Sigmoid colon (tissue), 7 donors: ENCODE results near the gene AUTS2. TPM values are rescaled to one million over a fixed set of nuclear protein-coding genes. Genes with fewer than 3 reads are reported as not detected.

Experiments used
- DNase-seq: peaks from one replicate; pipeline ENCODE4 v3.0.0-alpha.2; 2019
- H3K27ac ChIP-seq, 4 donors: fragments of 200-600 bp; sonication (generic); one replicate each; pipeline ENCODE4 v1.5.1; 2016 to 2019; ENCODE audit warnings: mild to moderate bottlenecking in 1 of 4
- H3K27me3 ChIP-seq, 3 donors: fragments of 200-600 bp; sonication (generic); one replicate each; pipeline ENCODE4 v1.5.1; 2019; ENCODE audit warnings: mild to moderate bottlenecking in 1 of 3
- H3K36me3 ChIP-seq, 4 donors: fragments of 200-600 bp; sonication (generic); one replicate each; pipeline ENCODE4 v1.5.1; 2016 to 2019
- H3K4me1 ChIP-seq, 4 donors: fragments of 200-600 bp; sonication (generic); one replicate each; pipeline ENCODE4 v1.5.1; 2017 to 2019
- H3K4me3 ChIP-seq, 4 donors: fragments of 200-600 bp; sonication (generic); one replicate each; pipeline ENCODE4 v1.5.1; 2017 to 2019; ENCODE audit warnings: mild to moderate bottlenecking in 2 of 4, moderate library complexity in 1 of 4
- H3K9me3 ChIP-seq, 4 donors: fragments of 200-600 bp in 3 of 4; sonication (generic) in 3 of 4; one replicate each; pipeline versions ENCODE4 v1.5.1 to v1.6.1; 2013 to 2019
- EP300 ChIP-seq, 4 donors: sonication (generic); formaldehyde crosslinking; IDR thresholded peaks; one replicate each; pipeline ENCODE4 v1.6.1; 2017; ENCODE audit warnings: antibody characterized with exemption in 4 of 4
- POLR2A ChIP-seq, 2 donors: fragments of 450-650 bp; IDR thresholded peaks; one replicate each; pipeline ENCODE4 v1.6.1; 2016; ENCODE audit warnings: antibody characterized with exemption in 2 of 2, mild to moderate bottlenecking in 2 of 2, moderate library complexity in 2 of 2
- POLR2AphosphoS5 ChIP-seq, 4 donors: sonication (generic); formaldehyde crosslinking; IDR thresholded peaks; one replicate each; pipeline ENCODE4 v1.6.1; 2017; ENCODE audit warnings: antibody characterized with exemption in 4 of 4
- WGBS, 2 donors: extraction: QIAGEN DNeasy Blood & Tissue Kit; methylation state at CpG; one replicate each; pipeline ENCODE4 v1.1.7; 2013; 5-methylcytosine and 5-hydroxymethylcytosine counted together
- intact Hi-C: fragments of 100-400 bp; cut with DNase I; formaldehyde crosslinking; loops from one replicate; pipeline ENCODE4 v1.15.1; 2023
- polyA plus RNA-seq, 3 donors: library from polyadenylated mRNA; stranded (reverse); fragments of 200-250 nt; gene quantifications; one replicate each; pipeline ENCODE4 v1.2.3, GENCODE V29; 2013
- total RNA-seq, 4 donors: library from RNA; depleted of rRNA; stranded (reverse); fragments of >200 nt; gene quantifications; one replicate each; pipeline ENCODE4 v1.1.0, GENCODE V29; 2016
- TF ChIP-seq, protein P1 (sequence below), 4 experiments: fragments of 450-650 bp in 3 of 4; fragments of 200-600 bp in 1 of 4; IDR thresholded peaks; one replicate each; pipeline ENCODE4 v1.5.1; 2016 to 2019; ENCODE audit warnings: antibody characterized with exemption in 4 of 4, mild to moderate bottlenecking in 3 of 4, moderate library complexity in 2 of 4
- donor health status: healthy with polysubstance abuse.
- donor health status: Bipolar disorder and iron deficiency.
- donor health status: healthy.

Gene AUTS2
- total and polyA plus RNA-seq, 7 donors, result 3.6 to 55.7 (median 25.5) TPM

DNA sequence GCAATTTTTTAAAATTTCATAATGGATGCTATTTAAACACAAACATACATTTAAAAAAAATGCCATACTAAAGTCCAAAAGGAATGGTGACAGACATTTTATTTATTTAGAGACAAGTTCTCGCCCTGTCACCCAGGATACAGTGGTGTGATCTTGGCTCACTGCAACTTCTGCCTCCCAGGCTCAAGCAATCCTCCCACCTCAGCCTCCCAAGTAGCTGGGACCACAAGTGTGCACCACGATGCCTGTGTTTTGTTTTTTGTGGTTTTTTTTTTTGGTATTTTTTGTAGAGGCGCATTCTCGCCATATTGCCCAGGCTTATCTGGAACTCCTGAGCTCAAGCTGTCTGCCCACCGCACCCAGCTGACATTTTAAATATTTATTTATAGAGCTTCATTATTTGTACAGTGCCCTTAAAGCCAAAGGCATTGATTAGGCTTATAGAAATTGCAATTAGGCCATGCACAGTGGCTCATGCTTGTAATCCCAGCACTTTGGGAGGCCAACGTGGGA, 703.5 kb downstream of the AUTS2 start:
- no peak overlapping the region for H3K27ac ChIP-seq
- TF ChIP-seq EP300 (IDR thresholded peaks at IDR 0.05) (no peak), POLR2A (IDR thresholded peaks at IDR 0.05) (no peak), POLR2AphosphoS5 (IDR thresholded peaks at IDR 0.05) (no peak)
- TF ChIP-seq, protein P1, sequence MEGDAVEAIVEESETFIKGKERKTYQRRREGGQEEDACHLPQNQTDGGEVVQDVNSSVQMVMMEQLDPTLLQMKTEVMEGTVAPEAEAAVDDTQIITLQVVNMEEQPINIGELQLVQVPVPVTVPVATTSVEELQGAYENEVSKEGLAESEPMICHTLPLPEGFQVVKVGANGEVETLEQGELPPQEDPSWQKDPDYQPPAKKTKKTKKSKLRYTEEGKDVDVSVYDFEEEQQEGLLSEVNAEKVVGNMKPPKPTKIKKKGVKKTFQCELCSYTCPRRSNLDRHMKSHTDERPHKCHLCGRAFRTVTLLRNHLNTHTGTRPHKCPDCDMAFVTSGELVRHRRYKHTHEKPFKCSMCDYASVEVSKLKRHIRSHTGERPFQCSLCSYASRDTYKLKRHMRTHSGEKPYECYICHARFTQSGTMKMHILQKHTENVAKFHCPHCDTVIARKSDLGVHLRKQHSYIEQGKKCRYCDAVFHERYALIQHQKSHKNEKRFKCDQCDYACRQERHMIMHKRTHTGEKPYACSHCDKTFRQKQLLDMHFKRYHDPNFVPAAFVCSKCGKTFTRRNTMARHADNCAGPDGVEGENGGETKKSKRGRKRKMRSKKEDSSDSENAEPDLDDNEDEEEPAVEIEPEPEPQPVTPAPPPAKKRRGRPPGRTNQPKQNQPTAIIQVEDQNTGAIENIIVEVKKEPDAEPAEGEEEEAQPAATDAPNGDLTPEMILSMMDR (IDR thresholded peaks at IDR 0.05), result no peak
- no peak overlapping the region for H3K4me3 ChIP-seq
- no peaks in the 10 kb centered on the region for H3K9me3 ChIP-seq
- H3K36me3 ChIP-seq, result no peaks in the 10 kb centered on the region
- 76 to 88% methylated on average over 6 of the region's 6 CpGs for WGBS, 2 donors
- no peak for DNase-seq
- H3K27me3 ChIP-seq, result no peaks in the 10 kb centered on the region
- intact Hi-C loops, result no loop called here
- H3K4me1 ChIP-seq, result no peaks in the 10 kb centered on the region

DNA sequence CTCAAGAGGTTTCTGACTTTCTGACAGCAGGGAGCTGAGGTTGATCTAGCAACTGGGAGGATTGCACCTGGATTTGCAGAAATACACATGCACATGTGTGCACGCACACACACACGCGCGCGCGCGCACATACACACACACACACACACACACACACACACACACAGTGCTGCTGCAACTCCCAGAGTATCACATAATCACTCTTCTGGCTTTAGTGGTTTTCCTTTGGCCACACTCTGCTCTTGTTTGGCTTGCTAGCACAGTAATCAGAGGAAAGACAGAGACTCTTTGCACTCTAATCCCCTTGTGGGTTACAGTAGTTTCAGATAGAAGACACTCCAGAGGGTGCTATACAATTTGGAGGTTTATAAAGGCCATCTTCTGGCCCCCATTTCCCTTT, 705.0 kb downstream of the AUTS2 start:
- H3K27me3 ChIP-seq, result no peaks in the 10 kb centered on the region
- intact Hi-C loops, result no loop called here
- H3K27ac ChIP-seq, result no peak overlapping the region
- no peaks in the 10 kb centered on the region for H3K4me1 ChIP-seq
- no peaks in the 10 kb centered on the region for H3K9me3 ChIP-seq
- WGBS, 2 donors, result 94 to 97% methylated on average over 7 of the region's 7 CpGs
- no peak for DNase-seq
- H3K4me3 ChIP-seq, result no peak overlapping the region
- H3K36me3 ChIP-seq, result no peaks in the 10 kb centered on the region
- TF ChIP-seq, protein P1 (IDR thresholded peaks at IDR 0.05), result no peak

DNA sequence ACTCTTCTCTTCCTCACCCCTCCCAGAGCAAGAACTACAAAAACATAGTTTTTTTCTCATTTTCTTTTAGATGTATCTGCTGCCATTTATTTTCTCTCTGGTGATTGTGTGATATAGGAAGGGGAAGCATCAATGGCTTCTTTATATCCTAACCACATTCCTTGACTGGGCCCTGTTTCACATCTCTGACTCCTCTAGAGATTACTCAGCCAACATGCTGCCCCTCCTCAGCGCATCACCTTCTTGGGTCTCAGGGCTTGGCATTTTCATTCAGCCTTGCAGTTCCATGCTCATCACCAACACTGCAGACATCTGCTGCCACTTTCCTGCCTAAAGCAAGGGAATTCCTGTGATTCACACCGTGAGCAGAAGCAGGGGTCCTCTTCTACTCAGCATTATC, 705.5 kb downstream of the AUTS2 start:
- H3K27ac ChIP-seq, result no peak overlapping the region
- no peaks in the 10 kb centered on the region for H3K4me1 ChIP-seq
- H3K4me3 ChIP-seq, result no peak overlapping the region
- 92 to 99% methylated on average over 2 of the region's 2 CpGs for WGBS, 2 donors
- intact Hi-C loops, result no loop called here
- no peaks in the 10 kb centered on the region for H3K9me3 ChIP-seq
- no peaks in the 10 kb centered on the region for H3K27me3 ChIP-seq
- no peaks in the 10 kb centered on the region for H3K36me3 ChIP-seq
- TF ChIP-seq POLR2A (IDR thresholded peaks at IDR 0.05) (no peak), POLR2AphosphoS5 (IDR thresholded peaks at IDR 0.05) (no peak), EP300 (IDR thresholded peaks at IDR 0.05) (no peak)
- TF ChIP-seq, protein P1 (IDR thresholded peaks at IDR 0.05), result no peak
- no peak for DNase-seq

DNA sequence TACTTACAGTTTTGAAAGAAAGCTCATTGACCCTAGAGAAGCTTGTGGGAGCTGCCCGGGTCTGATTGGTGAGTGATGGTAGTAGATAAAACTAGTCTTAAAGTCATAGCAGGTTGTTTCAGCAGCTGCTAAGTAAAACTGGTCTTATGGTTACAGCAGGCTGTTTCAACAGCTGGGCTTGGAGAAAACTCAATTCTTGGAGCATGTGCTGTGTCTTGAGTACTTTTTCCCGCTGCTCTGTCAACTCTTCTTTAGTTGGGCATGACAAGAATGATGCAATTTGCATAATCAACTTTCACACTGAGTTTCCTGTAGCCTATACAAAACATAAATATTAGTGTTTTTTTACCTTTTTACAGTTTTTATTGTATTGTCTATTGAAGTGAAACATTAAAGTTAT, 707.9 kb downstream of the AUTS2 start:
- Histone ChIP-seq H3K27ac (no peak overlapping the region), H3K9me3 (no peaks in the 10 kb centered on the region), H3K36me3 (no peaks in the 10 kb centered on the region), H3K4me1 (no peaks in the 10 kb centered on the region), H3K4me3 (no peak overlapping the region), H3K27me3 (no peaks in the 10 kb centered on the region)
- 83 to 85% methylated on average over 2 of the region's 2 CpGs for WGBS, 2 donors
- TF ChIP-seq POLR2AphosphoS5 (IDR thresholded peaks at IDR 0.05) (no peak), POLR2A (IDR thresholded peaks at IDR 0.05) (no peak), EP300 (IDR thresholded peaks at IDR 0.05) (no peak)
- TF ChIP-seq, protein P1 (IDR thresholded peaks at IDR 0.05), result no peak
- DNase-seq, result no peak
- intact Hi-C loops, result no loop called here

DNA sequence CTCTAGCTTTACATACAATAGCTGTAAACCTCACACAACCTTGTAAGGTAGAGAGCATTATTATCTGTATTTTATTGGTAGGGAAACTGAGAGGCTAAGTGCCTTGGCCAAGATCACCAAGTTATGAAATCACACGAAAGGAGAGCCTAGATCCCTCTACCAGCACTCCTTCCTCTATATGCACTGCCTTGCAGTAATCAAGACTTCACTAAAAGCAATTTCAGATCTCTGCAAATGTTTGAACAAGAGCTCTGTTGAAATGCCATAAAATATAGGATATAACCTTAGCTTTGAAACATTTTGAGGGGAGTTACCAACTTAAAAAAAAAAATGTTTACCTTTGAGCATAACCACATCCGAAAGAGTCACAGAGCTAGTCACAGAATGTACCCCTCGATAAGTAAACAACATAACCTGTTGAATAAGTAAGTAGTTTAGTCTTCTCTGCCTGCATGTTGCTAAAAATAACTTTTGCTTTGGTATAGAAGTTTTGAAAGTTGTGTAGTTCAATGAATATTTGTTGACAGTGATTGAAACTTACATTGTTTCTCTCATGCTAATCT, 709.4 kb downstream of the AUTS2 start:
- no peaks in the 10 kb centered on the region for H3K4me1 ChIP-seq
- 13 to 53% methylated on average over 3 of the region's 3 CpGs for WGBS, 2 donors
- no peak overlapping the region for H3K27ac ChIP-seq
- TF ChIP-seq POLR2A (IDR thresholded peaks at IDR 0.05) (no peak), POLR2AphosphoS5 (IDR thresholded peaks at IDR 0.05) (no peak), EP300 (IDR thresholded peaks at IDR 0.05) (no peak)
- TF ChIP-seq, protein P1 (IDR thresholded peaks at IDR 0.05), result no peak
- no peak for DNase-seq
- H3K36me3 ChIP-seq, result no peaks in the 10 kb centered on the region
- H3K4me3 ChIP-seq, result no peak overlapping the region
- intact Hi-C loops, result no loop called here
- no peaks in the 10 kb centered on the region for H3K27me3 ChIP-seq
- no peaks in the 10 kb centered on the region for H3K9me3 ChIP-seq
